ENCODE measurements around the gene ZC3H7A. TPM values are rescaled to one million over a fixed set of nuclear protein-coding genes. Genes with fewer than 3 reads are reported as not detected.

Gene ZC3H7A
- total and polyA plus RNA-seq, 2 of the 13 experiments (the other 11 are each of a cell fraction or from before 2014, with no cell fraction given): 29.2 to 36.8 TPM

GRCh38 chr16:11743308-11744074 lies 53.6 kb downstream of the ZC3H7A start:
- peaks cover 30% of the 10 kb centered on the region for H4K20me1 ChIP-seq (ENCODE audit: insufficient read depth, low read length)
- TSS peak; percentile 91 for BruUV-seq (replicated peaks)
- ATAC-seq: peak; percentile 62
- in situ Hi-C loops (cut with HindIII; ENCODE audit: extremely low pct_ligation_motif_present, low pct_unique_long_range_greater_than_20kb) (no loop called here), intact Hi-C loops (cut with micrococcal nuclease; ENCODE audit: unreplicated experiment) (loop anchor here (2.0 to 10.0 kb wide), 4 partner anchors 43 to 171 kb away; partner anchors contain the start of gene GSPT1)
- no peaks in the 10 kb centered on the region; a peak in 1 of 5 replicates for H3K27me3 ChIP-seq (ENCODE audit: control insufficient read depth in 1 of 2, insufficient read depth in 2 of 2, low read length in 2 of 2)
- H3K79me2 ChIP-seq (ENCODE audit: insufficient read depth, low read length): peaks cover 38% of the 10 kb centered on the region
- H3K4me3 ChIP-seq (replicated peaks in 1 of 3; ENCODE audit: insufficient read depth in 1 of 3, low read depth in 2 of 3, low read length in 3 of 3): peak overlapping the region; percentile 62 to 97 (median 62); a peak in 5 of 6 replicates
- no peaks in the 10 kb centered on the region for H3K9me3 ChIP-seq (ENCODE audit: low read length)
- H3K27ac ChIP-seq (ENCODE audit: extremely low read length, insufficient read depth, low read length): peak overlapping the region; percentile 94
- H3K9ac ChIP-seq (ENCODE audit: insufficient read depth, low read depth, low read length): peak overlapping the region; percentile 99
- FAIRE-seq: peak; percentile 73
- H3K4me1 ChIP-seq (ENCODE audit: insufficient read depth, low read length): peaks cover 84% of the 10 kb centered on the region
- H2AFZ ChIP-seq (ENCODE audit: low read length): no peak overlapping the region
- peaks cover 0 to under 1% of the 10 kb centered on the region in 2 experiments; a peak in 3 of 5 replicates for H3K36me3 ChIP-seq (replicated peaks in 1 of 2; ENCODE audit: control insufficient read depth in 1 of 2, insufficient read depth in 2 of 2, low read length in 2 of 2)
- 5% methylated on average over 20 of the region's 21 CpGs for WGBS (ENCODE audit: low lambda C conversion rate)
- DNase-seq (ENCODE audit: low spot score): peak; percentile 98
- POLR2A ChIA-PET: interaction anchor here (0.7 to 4.8 kb wide), 45 partner anchors 10 to 801 kb away, joined by 3 to 207 read pairs (median 8); partner anchors contain the start of genes DEXI, GSPT1, RSL1D1 and SNX29
- CTCF ChIA-PET (ENCODE audit: low intra/inter-chr PET ratio, low total read pairs): no interaction called here
- peak overlapping the region; percentile 83 for H3K4me2 ChIP-seq (ENCODE audit: low read depth, low read length)
- TF ChIP-seq, protein P1, sequence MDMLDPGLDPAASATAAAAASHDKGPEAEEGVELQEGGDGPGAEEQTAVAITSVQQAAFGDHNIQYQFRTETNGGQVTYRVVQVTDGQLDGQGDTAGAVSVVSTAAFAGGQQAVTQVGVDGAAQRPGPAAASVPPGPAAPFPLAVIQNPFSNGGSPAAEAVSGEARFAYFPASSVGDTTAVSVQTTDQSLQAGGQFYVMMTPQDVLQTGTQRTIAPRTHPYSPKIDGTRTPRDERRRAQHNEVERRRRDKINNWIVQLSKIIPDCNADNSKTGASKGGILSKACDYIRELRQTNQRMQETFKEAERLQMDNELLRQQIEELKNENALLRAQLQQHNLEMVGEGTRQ (IDR thresholded peaks at IDR 0.05; ENCODE audit: low read depth, low read length): peak; percentile 32
- TF ChIP-seq, protein P1 (CRISPR knock-in tag; IDR thresholded peaks at IDR 0.05; ENCODE audit: borderline replicate concordance): peak; percentile 61
- TF ChIP-seq ZNF576 (CRISPR knock-in tag; IDR thresholded peaks at IDR 0.05) (0 out of 2 replicates have a peak, but pooled peaks have one; percentile 10), ZBED4 (CRISPR knock-in tag; IDR thresholded peaks at IDR 0.05; ENCODE audit: borderline replicate concordance) (no peak), ZNF546 (CRISPR knock-in tag; conservative IDR thresholded peaks at IDR 0.05) (no peak), TBX2 (CRISPR knock-in tag; IDR thresholded peaks at IDR 0.05; ENCODE audit: borderline replicate concordance) (no peak; the same call in 1 of the 2 replicates), ISL2 (CRISPR knock-in tag; IDR thresholded peaks at IDR 0.05) (no peak), DNMT1 (CRISPR knock-in tag; IDR thresholded peaks at IDR 0.05) (no peak), MXI1 (IDR thresholded peaks at IDR 0.05; ENCODE audit: borderline replicate concordance, low read depth, low read length) (peak; percentile 83; the same call in 1 of the 3 replicates), ELF1 (CRISPR knock-in tag; IDR thresholded peaks at IDR 0.05) (peak; percentile 74), KLF11 (CRISPR knock-in tag; IDR thresholded peaks at IDR 0.05) (no peak), CSRNP1 (CRISPR knock-in tag; IDR thresholded peaks at IDR 0.05) (no peak), ZNF383 (CRISPR knock-in tag; IDR thresholded peaks at IDR 0.05; ENCODE audit: borderline replicate concordance) (no peak), ZNF563 (CRISPR knock-in tag; IDR thresholded peaks at IDR 0.05) (no peak; the same call in 1 of the 2 replicates), DNMT3B (CRISPR knock-in tag; conservative IDR thresholded peaks at IDR 0.05) (no peak), SSRP1 (CRISPR knock-in tag; IDR thresholded peaks at IDR 0.05) (no peak; the same call in 1 of the 2 replicates)

Data from HepG2 (cell line).